KG1 (cell line): ENCODE results near the gene FBXL15.
A peak's percentile ranks its signal among the peaks of the same experiment; 100 is the strongest.

ENCODE experiments used
- DNase-seq: peaks from one replicate; lab custom pipeline; 2025; lab: John Stamatoyannopoulos, UW

Gene FBXL15

GRCh38 chr10:102398172-102399020, 22.2 kb upstream of the FBXL15 start:
- DNase-seq, result no peak

- peak; percentile 69 for DNase-seq
Measured at GRCh38 chr10:102399217-102400021, 21.2 kb upstream of the FBXL15 start.

GRCh38 chr10:102400076-102400475, 20.6 kb upstream of the FBXL15 start:
- no peak for DNase-seq

DNA sequence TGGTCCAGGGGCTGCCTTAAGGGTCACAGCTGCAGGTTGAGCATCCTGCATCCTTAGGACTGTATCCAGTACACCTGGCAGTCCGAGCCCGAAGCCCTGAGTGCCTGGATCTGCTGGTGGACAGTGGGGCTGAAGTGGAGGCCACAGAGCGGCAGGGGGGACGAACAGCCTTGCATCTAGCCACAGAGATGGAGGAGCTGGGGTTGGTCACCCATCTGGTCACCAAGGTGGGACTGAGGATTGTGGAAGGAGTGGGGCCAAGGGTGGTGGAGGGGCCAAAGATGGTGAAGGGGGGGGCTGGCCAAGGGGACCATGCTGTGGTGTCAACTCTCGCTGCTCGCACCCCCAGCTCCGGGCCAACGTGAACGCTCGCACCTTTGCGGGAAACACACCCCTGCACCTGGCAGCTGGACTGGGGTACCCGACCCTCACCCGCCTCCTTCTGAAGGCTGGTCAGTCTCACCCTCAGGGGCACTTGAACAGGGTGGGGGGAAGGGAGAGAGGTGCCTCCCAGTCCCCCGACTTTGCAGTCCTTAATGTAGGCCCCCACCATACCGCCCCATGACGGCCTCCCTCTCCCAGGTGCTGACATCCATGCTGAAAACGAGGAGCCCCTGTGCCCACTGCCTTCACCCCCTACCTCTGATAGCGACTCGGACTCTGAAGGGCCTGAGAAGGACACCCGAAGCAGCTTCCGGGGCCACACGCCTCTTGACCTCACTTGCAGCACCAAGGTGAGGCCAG, 19.9 kb upstream of the FBXL15 start:
- DNase-seq, result no peak

DNA sequence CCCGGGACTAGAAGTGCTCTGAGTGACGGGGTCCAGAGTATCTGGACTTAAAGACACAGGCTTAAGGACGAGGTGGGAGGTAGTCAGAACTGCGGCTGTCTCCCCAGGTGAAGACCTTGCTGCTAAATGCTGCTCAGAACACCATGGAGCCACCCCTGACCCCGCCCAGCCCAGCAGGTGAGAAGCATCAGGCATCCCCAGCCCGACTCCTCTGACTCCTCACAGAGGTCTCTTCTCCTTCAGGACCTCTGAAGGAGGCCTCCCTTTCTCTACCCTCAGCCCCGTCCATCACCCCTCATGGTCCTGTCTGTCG, 19.3 kb upstream of the FBXL15 start:
- DNase-seq, result no peak

GRCh38 chr10:102401735-102402511, 18.7 kb upstream of the FBXL15 start:
- no peak for DNase-seq

- DNase-seq, result no peak
Measured at GRCh38 chr10:102402512-102402896, 18.1 kb upstream of the FBXL15 start.

DNA sequence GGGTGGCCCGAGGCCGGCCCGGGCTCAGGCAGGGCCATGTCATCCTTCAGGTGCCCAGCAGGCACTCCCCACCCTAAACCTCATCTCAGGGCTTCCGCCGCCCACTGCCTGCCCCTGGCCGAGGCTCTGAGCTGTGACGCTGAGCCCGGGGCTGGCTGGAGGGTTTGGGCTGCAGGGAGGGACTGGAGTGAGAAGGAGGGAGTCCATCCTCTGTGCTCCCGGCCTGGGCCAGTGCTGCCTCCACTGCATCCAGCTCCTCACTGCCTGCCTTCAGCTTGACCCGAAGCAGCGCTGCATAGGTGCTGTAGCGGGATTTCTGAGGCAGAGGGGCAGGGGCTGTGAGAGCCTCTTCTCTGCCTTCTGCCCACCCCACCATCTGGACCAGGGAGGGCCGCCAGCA, 17.5 kb upstream of the FBXL15 start:
- no peak for DNase-seq

DNA sequence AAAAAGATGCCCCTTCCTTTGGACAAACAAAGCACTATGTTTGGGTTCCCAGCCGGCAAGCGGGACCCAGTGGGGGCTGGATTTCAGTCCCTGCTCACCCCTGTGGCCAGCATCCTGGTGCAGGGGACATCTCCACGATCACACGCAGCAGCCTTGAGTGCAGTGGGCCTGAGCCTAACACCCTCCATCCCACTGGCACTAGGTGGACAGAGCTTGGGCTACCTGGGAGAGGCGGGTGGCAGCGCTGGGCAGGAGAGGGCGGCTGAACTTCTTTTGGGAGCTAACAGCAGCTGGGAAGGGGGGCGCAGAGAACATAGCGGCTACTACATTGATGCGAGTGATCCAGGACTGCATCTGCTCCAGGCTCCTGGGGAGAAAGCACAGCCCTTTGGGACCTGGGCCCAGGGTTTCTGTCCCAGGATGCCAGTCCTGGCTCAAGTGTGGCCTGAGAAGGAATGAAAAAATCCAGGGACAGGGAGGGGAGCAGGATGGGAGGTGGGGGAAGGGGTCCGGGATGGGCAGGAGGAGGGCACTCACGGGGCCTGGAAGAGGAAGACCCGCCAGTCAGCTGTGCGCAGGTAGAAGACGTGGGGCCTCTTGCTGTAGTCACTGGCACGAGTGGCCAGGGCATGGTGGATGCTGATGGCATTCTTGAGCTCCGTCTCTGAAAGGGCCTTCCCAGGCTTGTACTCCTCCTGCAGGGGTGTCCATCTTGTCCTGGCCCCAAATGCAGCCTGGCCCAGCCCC, 16.1 kb upstream of the FBXL15 start:
- no peak for DNase-seq

DNA sequence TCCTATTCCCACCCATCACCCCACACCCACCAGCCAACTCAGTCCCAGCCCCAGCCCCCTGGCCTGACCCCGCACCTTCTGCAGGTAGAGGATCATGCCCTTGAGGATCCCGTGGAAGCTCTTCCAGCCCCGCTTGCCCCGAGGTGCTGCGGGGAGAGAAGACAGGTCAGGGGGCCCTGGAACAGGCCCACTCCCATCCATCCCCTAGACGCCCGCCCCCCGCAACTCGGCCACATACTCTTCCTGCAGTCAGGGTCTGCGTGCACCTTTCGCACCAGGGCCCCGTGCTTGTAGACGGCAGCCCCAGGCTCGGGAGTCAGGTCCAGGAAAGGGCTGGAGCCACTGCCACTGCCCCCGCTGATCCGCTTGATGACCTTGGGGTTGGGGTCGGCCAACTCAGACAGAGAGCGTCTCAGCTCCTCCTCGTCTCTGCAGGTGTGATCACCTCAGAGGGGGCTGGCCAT, 15.5 kb upstream of the FBXL15 start:
- DNase-seq, result no peak

DNA sequence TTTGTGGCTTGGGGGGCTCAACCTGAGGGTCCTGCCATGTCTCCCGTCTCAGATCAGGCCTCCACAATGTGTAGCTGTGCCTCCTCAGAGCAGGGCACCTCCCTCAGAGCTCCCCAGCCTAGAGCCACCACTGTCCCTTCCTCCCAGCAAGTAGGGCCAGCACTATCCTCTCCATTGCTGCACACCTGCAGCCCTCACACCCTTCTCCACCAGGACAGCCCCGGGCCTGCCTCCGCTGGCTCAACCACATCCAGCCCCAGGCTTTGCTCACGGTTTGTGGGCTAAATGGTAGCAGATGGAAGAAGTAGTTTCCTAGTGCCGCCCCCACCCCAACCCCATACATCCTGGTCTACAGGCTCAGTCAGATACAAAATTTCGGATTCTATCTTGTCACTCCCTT, 15.0 kb upstream of the FBXL15 start:
- DNase-seq, result no peak

DNA sequence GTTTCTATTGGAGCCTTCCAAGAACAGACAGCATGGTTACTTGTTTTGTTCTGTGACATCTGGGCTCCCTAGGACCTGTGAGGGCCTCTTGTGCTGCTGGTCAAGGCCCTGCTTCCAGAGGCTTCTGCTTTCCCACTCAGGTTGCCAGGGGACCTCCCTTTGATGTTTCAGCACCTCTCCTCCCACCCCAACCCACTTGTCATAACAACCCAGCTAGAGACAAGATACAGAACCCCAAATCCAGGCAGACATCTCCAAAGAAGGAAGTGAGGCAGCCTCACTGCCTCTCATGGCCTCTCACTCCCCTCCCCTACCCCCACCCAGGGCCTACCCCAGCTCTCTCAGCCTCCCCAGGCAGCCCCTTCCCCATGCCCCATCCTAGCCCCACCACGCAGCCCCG, 13.8 kb upstream of the FBXL15 start:
- no peak for DNase-seq

GRCh38 chr10:102407425-102408130, 13.1 kb upstream of the FBXL15 start:
- no peak for DNase-seq

GRCh38 chr10:102408131-102408727, 12.4 kb upstream of the FBXL15 start:
- no peak for DNase-seq

- DNase-seq, result no peak
Measured at GRCh38 chr10:102408728-102409603, 11.7 kb upstream of the FBXL15 start.

DNA sequence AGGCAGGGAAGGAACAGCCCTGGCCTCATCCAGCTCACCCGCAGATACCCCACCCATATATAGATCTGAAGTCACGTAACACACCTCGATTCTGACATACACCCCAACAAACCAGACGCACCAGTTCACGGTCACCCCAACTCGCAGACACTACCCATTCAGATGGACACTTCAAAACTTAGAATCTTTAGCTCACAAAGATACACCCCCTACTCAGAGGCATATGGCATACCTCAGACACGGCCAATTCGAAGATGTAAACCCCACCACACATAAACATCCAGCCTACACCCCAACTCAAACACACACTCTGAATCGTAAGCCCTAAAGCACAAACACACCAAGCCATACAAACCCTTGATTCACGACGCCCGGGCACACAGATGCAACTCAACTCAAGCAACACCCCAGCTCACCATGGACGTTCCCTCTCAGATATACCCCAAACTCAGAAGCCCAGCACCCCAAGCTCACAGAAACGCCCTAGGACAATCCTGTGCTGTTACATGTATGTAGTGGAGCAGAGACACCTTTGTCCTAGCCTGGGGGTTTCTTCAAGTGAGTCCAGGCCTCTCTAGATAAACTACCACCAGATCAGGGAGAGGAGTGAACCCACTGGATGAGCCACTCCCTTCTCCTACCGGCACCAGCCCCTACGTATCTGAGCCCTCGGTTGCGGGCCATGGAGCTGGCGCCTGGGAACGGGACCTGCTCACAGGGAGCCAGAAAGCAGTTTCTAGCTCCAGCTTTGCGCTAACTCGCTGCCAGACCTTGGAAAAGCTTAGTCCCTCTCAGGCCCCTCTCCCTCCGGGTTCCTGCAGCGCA, 10.8 kb upstream of the FBXL15 start:
- DNase-seq, result no peak

DNA sequence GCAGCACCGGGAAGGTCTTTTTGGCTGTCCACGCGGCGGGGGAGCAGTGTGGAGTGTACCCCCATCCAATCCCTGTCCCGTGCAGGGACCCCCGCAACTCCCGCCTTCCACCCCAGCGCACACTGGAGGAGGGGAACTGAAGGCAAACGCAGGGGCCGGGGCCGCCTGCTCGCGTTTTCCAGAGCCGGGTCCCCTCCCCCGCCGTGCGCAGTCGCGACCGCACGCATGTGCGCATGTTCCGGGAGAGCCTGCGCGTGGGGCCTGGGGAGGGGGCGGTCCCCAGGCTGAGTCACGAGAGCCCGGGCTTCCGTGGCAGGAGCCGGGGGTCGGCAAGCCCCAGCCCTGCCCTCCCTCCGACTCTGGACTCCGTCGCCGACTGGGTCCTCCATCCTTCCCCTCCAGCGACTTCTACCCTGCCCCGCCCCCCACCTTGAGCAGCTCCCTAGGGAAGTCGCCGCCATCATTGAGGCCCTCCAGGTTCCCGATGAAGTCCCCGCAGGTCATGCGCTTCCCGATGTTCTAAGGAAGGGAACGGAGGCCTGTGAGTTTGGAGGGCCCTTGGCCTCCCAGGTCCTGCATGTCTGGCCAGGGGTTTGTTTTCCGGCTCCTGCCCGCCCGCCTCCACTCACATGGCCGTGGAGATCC, 10.1 kb upstream of the FBXL15 start:
- DNase-seq, result no peak
